Transverse colon (tissue), 4 donors: Measurements from ENCODE around the gene TM9SF3. TPM values are rescaled to one million over a fixed set of nuclear protein-coding genes. Genes with fewer than 3 reads are reported as not detected.

Source experiments
- DNase-seq: peaks from one replicate; pipeline ENCODE4 v3.0.0-alpha.2; 2019
- H3K27ac ChIP-seq, 4 donors: fragments of 200-600 bp; sonication (generic); 2 replicates each; pipeline ENCODE4 v1.5.1; 2016 to 2018; ENCODE audit warnings: inconsistent platforms in 4 of 4
- H3K27me3 ChIP-seq: fragments of 200-600 bp; sonication (generic); 2 replicates; pipeline ENCODE4 v1.5.1; 2017; ENCODE audit warnings: inconsistent platforms
- H3K36me3 ChIP-seq, 4 donors: fragments of 200-600 bp; sonication (generic); 2 replicates each; pipeline ENCODE4 v1.5.1; 2017 to 2019; ENCODE audit warnings: inconsistent platforms in 4 of 4
- H3K4me1 ChIP-seq, 4 donors: fragments of 200-600 bp; sonication (generic); 2 replicates each; pipeline ENCODE4 v1.5.1; 2017 to 2020; ENCODE audit warnings: inconsistent platforms in 4 of 4
- H3K4me3 ChIP-seq, 4 donors: fragments of 200-600 bp; sonication (generic); 1 replicate in 1 of 4; 2 replicates in 3 of 4; pipeline versions ENCODE4 v1.5.1 to v1.6.1; 2017 to 2019; ENCODE audit warnings: inconsistent platforms in 4 of 4
- H3K9me3 ChIP-seq, 2 donors: fragments of 200-600 bp; sonication (generic); 2 replicates each; pipeline ENCODE4 v1.5.1; 2017 to 2019; ENCODE audit warnings: inconsistent platforms in 2 of 2
- EP300 ChIP-seq: sonication (generic); formaldehyde crosslinking; IDR thresholded peaks from one replicate; pipeline ENCODE4 v1.6.1; 2017; ENCODE audit warnings: antibody characterized with exemption, low read depth
- POLR2A ChIP-seq: fragments of 450-650 bp; IDR thresholded peaks from one replicate; pipeline ENCODE4 v1.6.1; 2016; ENCODE audit warnings: antibody characterized with exemption, mild to moderate bottlenecking, moderate library complexity
- POLR2AphosphoS5 ChIP-seq, 3 donors: sonication (generic); formaldehyde crosslinking; IDR thresholded peaks; one replicate each; pipeline ENCODE4 v1.6.1; 2016; ENCODE audit warnings: antibody characterized with exemption in 3 of 3
- WGBS, 2 donors: methylation state at CpG; one replicate each; pipeline ENCODE4 v1.1.5; 2018; ENCODE audit warnings: low coverage in 1 of 2; 5-methylcytosine and 5-hydroxymethylcytosine counted together
- in situ Hi-C, 4 donors: fragments of 200-750 bp; cut with MboI; loops; one replicate each; pipeline versions ENCODE4 v1.15.0 to v1.15.1; 2017; ENCODE audit warnings: low sequenced_read_pairs in 3 of 4, low pct_ligation_motif_present in 1 of 4, low pct_unique_long_range_greater_than_20kb in 1 of 4
- intact Hi-C: fragments of 100-400 bp; cut with DNase I; formaldehyde crosslinking; loops from one replicate; pipeline ENCODE4 v1.15.1; 2023; ENCODE audit warnings: low total_unique reads
- total RNA-seq, 4 donors: library from RNA; depleted of rRNA; stranded (reverse); fragments of >200 nt; gene quantifications; one replicate each; pipeline ENCODE4 v1.1.0, GENCODE V29; 2016
- TF ChIP-seq, protein P1 (sequence below), 5 experiments: fragments of 200-600 bp in 3 of 5; fragments of 450-650 bp in 2 of 5; sonication (generic) in 3 of 5; IDR thresholded peaks; 1 replicate in 2 of 5; 2 replicates in 3 of 5; pipeline ENCODE4 v1.5.1; 2016 to 2017; ENCODE audit warnings: antibody characterized with exemption in 5 of 5, inconsistent platforms in 3 of 5, mild to moderate bottlenecking in 2 of 5, moderate library complexity in 1 of 5

TM9SF3 gene
- total RNA-seq, 4 donors from 2014 or later = 34.4 to 133 (median 77.3) TPM

DNA sequence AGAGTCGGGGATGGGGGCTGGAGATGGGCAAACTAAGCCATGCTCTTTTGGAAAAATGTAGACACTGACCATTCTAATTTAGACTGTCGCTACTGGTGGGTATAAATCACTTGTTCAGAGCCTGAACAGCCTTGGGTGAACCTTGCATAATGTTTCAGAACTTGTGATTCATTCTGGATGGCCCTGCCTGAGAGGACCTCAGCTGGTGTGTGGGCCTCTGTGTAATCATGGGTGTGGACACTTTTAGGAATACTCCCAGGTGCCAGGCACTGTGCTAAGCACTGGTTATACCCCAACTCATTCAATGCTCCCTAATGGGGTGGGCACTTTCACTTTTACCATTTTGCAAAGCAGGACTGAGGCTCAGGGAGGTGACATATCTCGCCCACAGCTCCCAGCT lies 26.8 kb upstream of the TM9SF3 start:
- peak overlapping the region in 2 of 4 donors; percentile 80 to 84 for H3K27ac ChIP-seq
- no peak overlapping the region for H3K4me3 ChIP-seq
- TF ChIP-seq POLR2A = no peak
- TF ChIP-seq EP300 = no peak
- TF ChIP-seq, protein P1, sequence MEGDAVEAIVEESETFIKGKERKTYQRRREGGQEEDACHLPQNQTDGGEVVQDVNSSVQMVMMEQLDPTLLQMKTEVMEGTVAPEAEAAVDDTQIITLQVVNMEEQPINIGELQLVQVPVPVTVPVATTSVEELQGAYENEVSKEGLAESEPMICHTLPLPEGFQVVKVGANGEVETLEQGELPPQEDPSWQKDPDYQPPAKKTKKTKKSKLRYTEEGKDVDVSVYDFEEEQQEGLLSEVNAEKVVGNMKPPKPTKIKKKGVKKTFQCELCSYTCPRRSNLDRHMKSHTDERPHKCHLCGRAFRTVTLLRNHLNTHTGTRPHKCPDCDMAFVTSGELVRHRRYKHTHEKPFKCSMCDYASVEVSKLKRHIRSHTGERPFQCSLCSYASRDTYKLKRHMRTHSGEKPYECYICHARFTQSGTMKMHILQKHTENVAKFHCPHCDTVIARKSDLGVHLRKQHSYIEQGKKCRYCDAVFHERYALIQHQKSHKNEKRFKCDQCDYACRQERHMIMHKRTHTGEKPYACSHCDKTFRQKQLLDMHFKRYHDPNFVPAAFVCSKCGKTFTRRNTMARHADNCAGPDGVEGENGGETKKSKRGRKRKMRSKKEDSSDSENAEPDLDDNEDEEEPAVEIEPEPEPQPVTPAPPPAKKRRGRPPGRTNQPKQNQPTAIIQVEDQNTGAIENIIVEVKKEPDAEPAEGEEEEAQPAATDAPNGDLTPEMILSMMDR (IDR thresholded peaks at IDR 0.05) = no peak
- no peak for TF ChIP-seq POLR2AphosphoS5 (IDR thresholded peaks at IDR 0.05)
- no peaks in the 10 kb centered on the region for H3K36me3 ChIP-seq
- in situ Hi-C loops = no loop called here
- WGBS, 2 donors = 93 to 100% methylated on average over 1 to 3 of the region's 3 CpGs
- peaks cover 0 to 50% (median 40%) of the 10 kb centered on the region in 4 donors for H3K4me1 ChIP-seq
- DNase-seq = no peak
- no peaks in the 10 kb centered on the region for H3K27me3 ChIP-seq
- intact Hi-C loops = no loop called here
- H3K9me3 ChIP-seq = no peaks in the 10 kb centered on the region

- Histone ChIP-seq H3K27ac (peak overlapping the region; percentile 74 to 84 (median 80)), H3K9me3 (no peaks in the 10 kb centered on the region), H3K4me1 (peaks cover 0 to 52% (median 43%) of the 10 kb centered on the region in 4 donors), H3K36me3 (no peaks in the 10 kb centered on the region), H3K27me3 (no peaks in the 10 kb centered on the region), H3K4me3 (no peak overlapping the region)
- 49 to 77% methylated on average over 4 to 8 of the region's 8 CpGs for WGBS, 2 donors
- in situ Hi-C loops = no loop called here
- DNase-seq = peak; percentile 47
- intact Hi-C loops = no loop called here
- TF ChIP-seq EP300 = no peak
- TF ChIP-seq POLR2A = no peak
- TF ChIP-seq POLR2AphosphoS5 (IDR thresholded peaks at IDR 0.05) = no peak
- TF ChIP-seq, protein P1 (IDR thresholded peaks at IDR 0.05) = no peak
Observed at GRCh38 chr10:96612055-96612830, 25.4 kb upstream of the TM9SF3 start.

DNA sequence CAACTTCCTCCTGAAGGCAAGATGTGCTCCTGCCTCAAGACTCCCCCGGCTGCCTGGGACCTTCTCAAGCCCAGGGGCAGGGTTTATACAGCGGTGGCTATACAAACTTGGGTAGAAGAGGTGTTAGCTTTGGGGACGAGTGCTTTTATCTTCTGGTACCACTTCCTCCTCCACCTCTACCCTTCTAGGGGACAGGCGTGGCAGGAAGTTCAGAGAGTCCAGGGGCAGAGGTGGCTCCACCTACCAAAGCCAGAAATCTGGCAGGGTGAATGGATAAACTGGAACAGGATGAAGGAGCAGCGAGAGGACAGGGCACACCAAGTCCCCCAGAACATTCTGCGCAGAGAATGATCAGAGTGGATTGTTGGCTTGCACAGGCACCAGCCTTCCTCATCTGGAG lies 24.0 kb upstream of the TM9SF3 start:
- DNase-seq = peak; percentile 76
- intact Hi-C loops = no loop called here
- no peak overlapping the region for H3K4me3 ChIP-seq
- in situ Hi-C loops = no loop called here
- no peaks in the 10 kb centered on the region for H3K36me3 ChIP-seq
- H3K27me3 ChIP-seq = no peaks in the 10 kb centered on the region
- H3K4me1 ChIP-seq = peaks cover 0 to 52% (median 43%) of the 10 kb centered on the region in 4 donors
- no peaks in the 10 kb centered on the region for H3K9me3 ChIP-seq
- TF ChIP-seq POLR2A (peak; percentile 43), EP300 (no peak), POLR2AphosphoS5 (IDR thresholded peaks at IDR 0.05) (peak; percentile 8 to 53 (median 23))
- TF ChIP-seq, protein P1 (IDR thresholded peaks at IDR 0.05) = no peak
- peak overlapping the region; percentile 74 to 84 (median 80) for H3K27ac ChIP-seq
- WGBS, 2 donors = 43% methylated on average over 6 of the region's 6 CpGs; no CpG with 5 or more reads in 1 of the 2 donors

DNA sequence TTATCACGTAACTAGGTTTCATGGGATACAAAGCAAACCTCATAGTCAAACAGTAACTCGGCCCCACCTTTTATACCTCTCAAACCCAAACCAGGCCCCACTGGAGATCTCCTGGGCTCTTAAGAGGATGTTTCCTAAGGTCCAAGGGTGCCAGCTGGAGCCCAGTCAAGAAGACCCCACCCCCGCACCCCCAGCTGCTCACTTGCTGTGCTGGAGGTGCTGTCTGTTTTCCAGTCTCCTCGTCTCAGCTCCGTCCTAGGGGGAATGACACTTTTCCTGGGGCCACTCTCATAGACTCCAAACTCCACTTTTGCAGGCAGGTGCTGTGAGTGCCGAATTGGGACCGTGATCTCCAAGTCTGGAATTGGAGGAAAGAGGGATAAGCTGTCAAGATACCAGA lies 22.7 kb upstream of the TM9SF3 start:
- intact Hi-C loops = no loop called here
- Histone ChIP-seq H3K27ac (peak overlapping the region; percentile 74 to 84 (median 80)), H3K4me3 (no peak overlapping the region), H3K27me3 (no peaks in the 10 kb centered on the region), H3K4me1 (peaks cover 0 to 52% (median 42%) of the 10 kb centered on the region in 4 donors), H3K9me3 (no peaks in the 10 kb centered on the region), H3K36me3 (no peaks in the 10 kb centered on the region)
- no peak for DNase-seq
- in situ Hi-C loops = no loop called here
- 26 to 71% methylated on average over 2 to 7 of the region's 7 CpGs for WGBS, 2 donors
- TF ChIP-seq, protein P1 (IDR thresholded peaks at IDR 0.05) = no peak
- no peak for TF ChIP-seq POLR2AphosphoS5 (IDR thresholded peaks at IDR 0.05)
- no peak for TF ChIP-seq EP300
